OCI-LY7 (cell line): ENCODE data around the gene TMEM80. TPM values are rescaled to one million over a fixed set of nuclear protein-coding genes. Genes with fewer than 3 reads are reported as not detected.

ENCODE experiments used
- BruUV-seq: library from RNA; stranded (reverse); fragments of 400-500 nt; replicated peaks from 2 replicates; lab custom pipeline; 2021; lab: Mats Ljungman, UMichigan
- CTCF ChIA-PET: fragments of 300-600 bp; sonication (Branson Sonifier 250); formaldehyde crosslinking; loops from one replicate; lab custom pipeline; 2022; ENCODE audit warnings: antibody characterized with exemption; ENCODE audit not compliant: unreplicated experiment; lab: Charles Lee
- POLR2A ChIA-PET: fragments of 300-600 bp; sonication (Branson Sonifier 250); formaldehyde crosslinking; loops from one replicate; lab custom pipeline; 2022; ENCODE audit warnings: antibody characterized with exemption; lab: Charles Lee
- DNase-seq: peaks from one replicate; pipeline ENCODE4 v3.0.0-alpha.2; 2015; ENCODE audit warnings: low spot score
- H2AFZ ChIP-seq: fragments of 200-600 bp; sonication (generic), shearing (Covaris generic); 2 replicates; pipeline ENCODE4 v1.6.1; 2014; ENCODE audit warnings: mild to moderate bottlenecking, antibody characterized with exemption, low read length, moderate library complexity
- H3K27ac ChIP-seq: fragments of 200-600 bp; sonication (generic); 2 replicates; pipeline ENCODE4 v1.5.1; 2014; ENCODE audit warnings: mixed run types, low read depth, mild to moderate bottlenecking, moderate library complexity, low read length, inconsistent platforms; ENCODE audit not compliant: poor library complexity, severe bottlenecking
- H3K36me3 ChIP-seq: fragments of 200-600 bp; sonication (generic); 2 replicates; pipeline ENCODE4 v1.6.1; 2014; ENCODE audit warnings: mild to moderate bottlenecking, antibody characterized with exemption, low read length, moderate library complexity, mixed read lengths; ENCODE audit not compliant: insufficient read depth
- H3K4me1 ChIP-seq: fragments of 200-600 bp; sonication (generic); 2 replicates; pipeline ENCODE4 v1.5.1; 2014; ENCODE audit warnings: mild to moderate bottlenecking, low read length; ENCODE audit not compliant: insufficient read depth, poor library complexity, severe bottlenecking
- H3K4me2 ChIP-seq: fragments of 200-600 bp; sonication (generic); 2 replicates; pipeline ENCODE4 v1.6.1; 2014; ENCODE audit warnings: mild to moderate bottlenecking, low read length
- H3K4me3 ChIP-seq: fragments of 200-600 bp; sonication (generic); 2 replicates; pipeline ENCODE4 v1.5.1; 2014; ENCODE audit warnings: mild to moderate bottlenecking, low read depth, low read length; ENCODE audit not compliant: poor library complexity, severe bottlenecking
- H3K79me2 ChIP-seq: fragments of 200-600 bp; sonication (generic); 2 replicates; pipeline ENCODE4 v1.6.1; 2016; ENCODE audit warnings: low read depth, mild to moderate bottlenecking, low read length, moderate library complexity, mixed read lengths; ENCODE audit not compliant: insufficient read depth
- H3K9me2 ChIP-seq: fragments of 200-600 bp; sonication (generic); 2 replicates; pipeline ENCODE4 v1.6.1; 2016; ENCODE audit warnings: mild to moderate bottlenecking, low read length, mixed read lengths; ENCODE audit not compliant: insufficient read depth
- H3K9me3 ChIP-seq: fragments of 200-600 bp; sonication (generic); 2 replicates; pipeline ENCODE4 v1.6.1; 2014; ENCODE audit warnings: mild to moderate bottlenecking, mixed run types, low read length, mixed read lengths
- H4K20me1 ChIP-seq: fragments of 200-600 bp; sonication (generic); 2 replicates; pipeline ENCODE4 v1.6.1; 2014; ENCODE audit warnings: mild to moderate bottlenecking, antibody characterized with exemption, low read length, moderate library complexity, mixed read lengths; ENCODE audit not compliant: insufficient read depth
- CTCF ChIP-seq: fragments of 200-600 bp; sonication (generic); conservative IDR thresholded peaks from 2 replicates; pipeline ENCODE4 v1.5.1; 2014; ENCODE audit warnings: mild to moderate bottlenecking, antibody characterized with exemption, low read length, moderate library complexity, mixed read lengths
- EZH2phosphoT487 ChIP-seq: fragments of 200-600 bp; sonication (generic); IDR thresholded peaks from 2 replicates; pipeline ENCODE4 v1.6.1; 2018; ENCODE audit warnings: low read depth, borderline replicate concordance, mild to moderate bottlenecking, mixed run types, antibody characterized with exemption, low read length, moderate library complexity, mixed read lengths
- intact Hi-C: fragments of 100-400 bp; cut with micrococcal nuclease; formaldehyde crosslinking; loops from one replicate; pipeline ENCODE4 v1.10.0; 2022; ENCODE audit not compliant: unreplicated experiment
- total RNA-seq, 2 experiments: library from RNA; depleted of rRNA in 1 of 2; stranded (reverse); fragments of >200 nt in 1 of 2; shearing (Covaris generic) in 1 of 2; gene quantifications; 2 replicates each; pipeline ENCODE4 v1.2.3, GENCODE V29; 2014 to 2022

Gene TMEM80
- total RNA-seq, 2 experiments from 2014 or later, result 52.7 to 52.8 TPM

DNA sequence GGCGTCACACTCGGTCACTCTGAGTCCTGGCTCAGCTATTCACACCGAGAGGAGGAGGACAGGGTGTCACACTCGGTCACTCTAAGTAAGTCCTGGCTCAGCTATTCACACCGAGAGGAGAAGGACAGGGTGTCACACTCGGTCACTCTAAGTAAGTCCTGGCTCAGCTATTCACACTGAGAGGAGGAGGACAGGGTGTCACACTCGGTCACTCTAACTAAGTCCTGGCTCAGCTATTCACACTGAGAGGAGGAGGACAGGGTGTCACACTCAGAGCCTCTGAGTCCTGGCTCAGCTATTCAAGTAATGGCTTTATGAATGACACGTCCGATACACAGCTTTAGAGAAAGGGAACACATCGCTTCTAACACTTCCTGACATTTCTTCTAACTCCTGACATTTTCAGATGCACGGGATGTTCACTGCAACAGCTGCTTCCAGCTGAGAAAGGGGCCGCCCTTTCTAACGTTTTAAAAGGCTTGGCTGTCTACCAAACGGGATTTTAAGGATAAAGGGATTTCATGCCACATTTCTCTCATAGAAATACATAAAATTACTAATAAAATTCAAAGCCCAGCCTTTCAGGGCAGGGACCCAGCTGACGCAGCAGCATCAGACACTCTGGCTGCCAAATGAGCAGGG lies 30.4 kb upstream of the TMEM80 start:
- intact Hi-C loops, result no loop called here
- Histone ChIP-seq H2AFZ (no peak overlapping the region), H3K27ac (no peak overlapping the region), H3K4me3 (no peak overlapping the region), H3K9me3 (no peaks in the 10 kb centered on the region), H3K79me2 (no peaks in the 10 kb centered on the region), H4K20me1 (no peaks in the 10 kb centered on the region), H3K36me3 (peaks cover 54% of the 10 kb centered on the region), H3K4me2 (no peak overlapping the region), H3K9me2 (no peaks in the 10 kb centered on the region), H3K4me1 (peaks cover 4% of the 10 kb centered on the region)
- ChIA-PET CTCF (no interaction called here), POLR2A (interaction anchor here (0.6 kb wide), 1 partner anchor 15 kb away, joined by 5 read pairs; no protein-coding TSS in a partner anchor)
- no peak for TF ChIP-seq EZH2phosphoT487
- TF ChIP-seq CTCF, result no peak
- BruUV-seq, result no TSS peak
- no peak for DNase-seq

GRCh38 chr11:665704-666281 lies 29.8 kb upstream of the TMEM80 start:
- no peak overlapping the region for H3K27ac ChIP-seq
- H3K4me2 ChIP-seq, result no peak overlapping the region
- CTCF ChIA-PET, result no interaction called here
- no peaks in the 10 kb centered on the region for H3K9me3 ChIP-seq
- intact Hi-C loops, result no loop called here
- DNase-seq, result no peak
- peaks cover 50% of the 10 kb centered on the region for H3K36me3 ChIP-seq
- TF ChIP-seq CTCF (no peak), EZH2phosphoT487 (no peak)
- POLR2A ChIA-PET, result interaction anchor here (0.6 kb wide), 1 partner anchor 16 kb away, joined by 5 read pairs; no protein-coding TSS in a partner anchor
- H2AFZ ChIP-seq, result no peak overlapping the region
- no peaks in the 10 kb centered on the region for H3K4me1 ChIP-seq
- no peak overlapping the region for H3K4me3 ChIP-seq
- H3K79me2 ChIP-seq, result no peaks in the 10 kb centered on the region
- no TSS peak for BruUV-seq
- no peaks in the 10 kb centered on the region for H4K20me1 ChIP-seq
- H3K9me2 ChIP-seq, result no peaks in the 10 kb centered on the region

GRCh38 chr11:673866-674265 lies 21.8 kb upstream of the TMEM80 start:
- no peak overlapping the region for H2AFZ ChIP-seq
- no peak overlapping the region for H3K4me3 ChIP-seq
- H3K36me3 ChIP-seq, result peaks cover 57% of the 10 kb centered on the region
- H3K9me2 ChIP-seq, result no peaks in the 10 kb centered on the region
- TF ChIP-seq CTCF (no peak), EZH2phosphoT487 (no peak)
- BruUV-seq, result no TSS peak
- ChIA-PET CTCF (no interaction called here), POLR2A (no interaction called here)
- no peaks in the 10 kb centered on the region for H3K4me1 ChIP-seq
- H4K20me1 ChIP-seq, result no peaks in the 10 kb centered on the region
- no peaks in the 10 kb centered on the region for H3K79me2 ChIP-seq
- no peaks in the 10 kb centered on the region for H3K9me3 ChIP-seq
- H3K4me2 ChIP-seq, result no peak overlapping the region
- no peak for DNase-seq
- intact Hi-C loops, result no loop called here
- no peak overlapping the region for H3K27ac ChIP-seq
